Uterus (tissue), 2 donors: Measurements from ENCODE around the gene ADGRL3.

Experiments used
- POLR2A ChIP-seq, 2 donors: fragments of 450-650 bp; IDR thresholded peaks; one replicate each; pipeline ENCODE4 v1.6.1; 2016; ENCODE audit warnings: antibody characterized with exemption in 2 of 2, mild to moderate bottlenecking in 1 of 2, moderate library complexity in 1 of 2
- TF ChIP-seq, protein P1 (sequence below), 4 experiments: fragments of 200-600 bp in 2 of 4; fragments of 450-650 bp in 2 of 4; sonication (generic) in 2 of 4; IDR thresholded peaks; one replicate each; pipeline ENCODE4 v1.5.1; 2016 to 2019; ENCODE audit warnings: antibody characterized with exemption in 4 of 4, mild to moderate bottlenecking in 2 of 4, moderate library complexity in 1 of 4

DNA sequence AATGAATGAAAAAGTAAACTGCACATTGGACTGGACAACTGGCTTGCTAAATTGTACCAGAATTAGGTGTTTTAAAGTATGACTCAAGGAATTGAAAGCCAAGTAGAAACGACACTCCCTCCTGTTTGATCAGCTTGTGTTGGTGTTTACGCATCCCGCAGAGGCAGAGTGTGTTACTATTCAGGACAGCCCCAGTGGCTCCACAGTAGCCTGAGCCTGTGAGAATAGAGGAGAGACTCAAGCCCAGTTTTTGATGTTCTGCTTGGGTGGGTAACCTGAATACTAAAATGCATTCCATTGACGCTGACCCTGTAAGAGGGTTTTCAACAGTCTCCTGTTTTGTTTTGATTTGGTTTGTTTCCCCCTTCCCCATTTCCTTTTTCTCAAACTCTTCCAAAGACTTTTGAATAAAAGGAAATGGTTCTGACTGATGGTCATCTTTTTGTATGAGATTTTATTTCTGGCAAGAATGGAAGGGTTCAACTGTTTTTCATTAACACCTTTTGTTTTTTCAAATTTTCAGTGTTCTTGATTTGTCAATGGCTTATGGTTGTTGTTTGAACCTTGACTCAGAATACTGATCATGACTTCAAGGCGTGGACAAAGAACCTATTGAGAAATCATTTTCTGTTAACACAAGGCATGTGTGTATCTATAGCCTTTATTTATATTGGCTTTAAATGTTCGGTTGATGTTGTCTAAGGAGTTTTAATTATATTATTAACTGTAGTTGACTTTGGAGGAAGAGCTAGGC, 10.2 kb downstream of the ADGRL3 start:
- TF ChIP-seq, protein P1, sequence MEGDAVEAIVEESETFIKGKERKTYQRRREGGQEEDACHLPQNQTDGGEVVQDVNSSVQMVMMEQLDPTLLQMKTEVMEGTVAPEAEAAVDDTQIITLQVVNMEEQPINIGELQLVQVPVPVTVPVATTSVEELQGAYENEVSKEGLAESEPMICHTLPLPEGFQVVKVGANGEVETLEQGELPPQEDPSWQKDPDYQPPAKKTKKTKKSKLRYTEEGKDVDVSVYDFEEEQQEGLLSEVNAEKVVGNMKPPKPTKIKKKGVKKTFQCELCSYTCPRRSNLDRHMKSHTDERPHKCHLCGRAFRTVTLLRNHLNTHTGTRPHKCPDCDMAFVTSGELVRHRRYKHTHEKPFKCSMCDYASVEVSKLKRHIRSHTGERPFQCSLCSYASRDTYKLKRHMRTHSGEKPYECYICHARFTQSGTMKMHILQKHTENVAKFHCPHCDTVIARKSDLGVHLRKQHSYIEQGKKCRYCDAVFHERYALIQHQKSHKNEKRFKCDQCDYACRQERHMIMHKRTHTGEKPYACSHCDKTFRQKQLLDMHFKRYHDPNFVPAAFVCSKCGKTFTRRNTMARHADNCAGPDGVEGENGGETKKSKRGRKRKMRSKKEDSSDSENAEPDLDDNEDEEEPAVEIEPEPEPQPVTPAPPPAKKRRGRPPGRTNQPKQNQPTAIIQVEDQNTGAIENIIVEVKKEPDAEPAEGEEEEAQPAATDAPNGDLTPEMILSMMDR (IDR thresholded peaks at IDR 0.05) = no peak
- TF ChIP-seq POLR2A (IDR thresholded peaks at IDR 0.05) = no peak
